GM12872 (cell line): ENCODE results near the gene RUVBL2.

Experiments used
- TF ChIP-seq, protein P1 (sequence below): IDR thresholded peaks from 3 replicates; pipeline ENCODE4 v1.5.1; 2011; ENCODE audit warnings: low read depth, mild to moderate bottlenecking, low read length, moderate library complexity; ENCODE audit not compliant: insufficient read depth

Gene RUVBL2

DNA sequence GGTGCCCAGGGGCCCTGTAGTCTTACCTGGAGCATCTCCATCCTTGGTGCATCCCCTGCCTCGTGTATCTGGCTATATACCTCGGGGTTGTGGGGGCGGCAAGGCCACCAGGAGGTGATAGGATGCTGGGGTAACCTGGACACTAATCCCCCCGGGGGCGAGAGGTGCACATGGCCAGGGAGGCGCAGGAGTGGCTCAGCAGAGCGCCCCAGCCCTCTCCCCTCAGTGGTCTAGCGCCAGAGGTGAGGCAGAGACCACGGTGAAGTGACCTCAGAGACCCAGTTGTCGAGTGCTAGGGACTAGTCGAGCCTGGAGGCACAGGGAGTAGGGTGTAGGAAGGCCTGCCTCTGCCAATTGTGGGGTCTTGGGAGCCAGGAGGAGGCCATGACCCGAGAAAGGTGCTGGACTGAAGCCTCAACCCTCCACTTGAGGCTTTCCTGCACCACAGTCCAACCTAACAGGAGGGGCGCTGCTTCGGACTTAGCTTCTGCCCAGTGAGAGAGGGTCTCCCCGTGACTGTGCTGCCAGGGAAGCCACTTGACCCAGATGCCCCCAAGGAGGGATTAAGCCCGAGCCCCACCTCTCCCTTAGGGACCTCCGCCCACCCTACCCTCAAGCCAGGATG, 23.5 kb downstream of the RUVBL2 start, which contains the start of gene LHB:
TSS of gene LHB (minus strand) at position 51 of the 625 bp plus-strand sequence. CDS start at position 41, 10 bp downstream.
- TF ChIP-seq, protein P1, sequence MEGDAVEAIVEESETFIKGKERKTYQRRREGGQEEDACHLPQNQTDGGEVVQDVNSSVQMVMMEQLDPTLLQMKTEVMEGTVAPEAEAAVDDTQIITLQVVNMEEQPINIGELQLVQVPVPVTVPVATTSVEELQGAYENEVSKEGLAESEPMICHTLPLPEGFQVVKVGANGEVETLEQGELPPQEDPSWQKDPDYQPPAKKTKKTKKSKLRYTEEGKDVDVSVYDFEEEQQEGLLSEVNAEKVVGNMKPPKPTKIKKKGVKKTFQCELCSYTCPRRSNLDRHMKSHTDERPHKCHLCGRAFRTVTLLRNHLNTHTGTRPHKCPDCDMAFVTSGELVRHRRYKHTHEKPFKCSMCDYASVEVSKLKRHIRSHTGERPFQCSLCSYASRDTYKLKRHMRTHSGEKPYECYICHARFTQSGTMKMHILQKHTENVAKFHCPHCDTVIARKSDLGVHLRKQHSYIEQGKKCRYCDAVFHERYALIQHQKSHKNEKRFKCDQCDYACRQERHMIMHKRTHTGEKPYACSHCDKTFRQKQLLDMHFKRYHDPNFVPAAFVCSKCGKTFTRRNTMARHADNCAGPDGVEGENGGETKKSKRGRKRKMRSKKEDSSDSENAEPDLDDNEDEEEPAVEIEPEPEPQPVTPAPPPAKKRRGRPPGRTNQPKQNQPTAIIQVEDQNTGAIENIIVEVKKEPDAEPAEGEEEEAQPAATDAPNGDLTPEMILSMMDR: no peak

DNA sequence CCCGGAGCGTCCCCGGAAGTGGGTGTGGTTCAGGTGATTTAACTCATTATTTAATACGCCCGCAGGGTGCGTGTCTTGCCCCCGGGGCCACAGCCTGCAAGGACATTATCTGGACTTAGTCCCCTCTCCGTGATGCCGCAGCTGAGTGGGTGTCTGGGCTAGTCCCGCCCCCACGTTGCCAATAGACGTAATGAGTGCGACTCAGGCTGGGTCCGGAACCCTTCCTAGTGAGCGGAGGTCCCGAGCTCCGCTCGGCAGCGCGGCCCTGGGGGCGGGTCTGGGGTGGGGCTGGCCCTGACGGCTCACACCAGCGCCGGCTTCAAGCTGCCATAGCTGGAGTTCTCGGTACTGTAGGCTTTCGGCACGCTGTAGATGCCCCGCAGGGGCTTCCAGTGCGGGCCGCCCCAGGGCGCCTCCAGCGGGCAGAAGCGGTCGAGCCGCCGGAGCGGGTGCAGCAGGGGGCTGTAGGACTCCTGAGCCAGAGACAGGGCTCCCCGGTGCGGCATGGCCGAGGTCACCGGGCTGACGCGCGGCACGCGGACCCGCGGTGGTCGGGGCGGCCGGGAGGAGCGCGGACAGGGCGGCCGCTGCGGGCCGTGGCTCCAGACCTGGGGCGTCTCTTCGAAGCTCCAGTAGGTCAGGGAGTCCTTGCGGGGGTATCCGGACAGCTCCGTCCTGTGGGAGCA, 24.1 kb downstream of the RUVBL2 start:
- TF ChIP-seq, protein P1: peak; percentile 70

DNA sequence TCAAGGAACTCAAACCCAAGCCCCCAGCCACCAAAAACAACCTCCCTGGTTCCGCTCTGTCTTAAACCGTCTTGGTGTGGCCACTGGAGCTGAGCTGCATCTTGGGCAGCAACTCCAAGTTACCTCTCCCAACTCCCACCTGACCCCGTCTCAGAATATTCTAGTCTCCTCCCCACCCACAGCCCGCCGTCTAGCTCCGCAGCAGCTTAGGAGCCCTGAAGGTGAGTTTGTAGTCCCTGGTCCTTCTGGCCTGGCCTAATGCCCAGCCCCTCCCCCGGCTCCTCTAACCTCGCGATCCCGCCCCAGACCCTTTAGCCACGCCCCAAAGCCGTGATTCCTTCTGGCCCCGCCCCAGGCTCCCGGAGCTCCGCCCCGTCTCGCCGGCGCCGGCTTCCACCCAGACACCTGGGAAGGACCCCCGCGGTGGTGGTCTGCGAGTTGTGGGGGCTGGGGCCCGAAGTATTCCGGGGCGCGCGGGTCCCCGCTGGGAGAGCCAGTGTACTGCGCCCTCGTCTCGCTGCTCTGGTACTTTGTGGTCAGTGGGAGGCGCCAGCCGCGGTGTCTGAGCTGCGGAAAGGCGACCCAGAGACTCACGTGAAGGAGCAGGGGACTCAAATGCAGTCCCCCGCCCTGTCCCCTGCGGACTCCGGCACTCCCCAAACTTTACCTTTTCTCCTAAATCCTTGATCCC, 25.7 kb downstream of the RUVBL2 start:
- TF ChIP-seq, protein P1: peak; percentile 21; the same call in 1 of the 3 replicates

DNA sequence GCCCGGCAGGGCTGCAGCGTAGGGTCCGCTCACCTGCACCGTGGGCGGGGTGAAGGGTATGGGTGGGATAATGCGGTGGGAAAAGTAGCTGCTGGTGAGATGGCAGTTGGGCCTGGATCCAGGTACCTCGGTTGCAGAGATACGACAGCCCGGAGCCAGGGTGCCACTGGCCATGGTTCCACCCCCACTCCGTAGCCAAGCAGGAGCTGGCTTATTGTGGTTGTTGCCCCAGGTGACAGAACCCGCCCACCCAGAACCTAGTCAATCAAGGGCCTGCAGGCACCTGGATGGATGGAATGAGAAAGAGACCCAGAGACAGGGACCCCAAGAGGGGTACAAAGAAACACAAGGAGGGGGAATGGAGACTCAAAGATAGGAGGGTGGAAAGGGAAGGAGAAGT, 26.7 kb downstream of the RUVBL2 start:
- TF ChIP-seq, protein P1: no peak

DNA sequence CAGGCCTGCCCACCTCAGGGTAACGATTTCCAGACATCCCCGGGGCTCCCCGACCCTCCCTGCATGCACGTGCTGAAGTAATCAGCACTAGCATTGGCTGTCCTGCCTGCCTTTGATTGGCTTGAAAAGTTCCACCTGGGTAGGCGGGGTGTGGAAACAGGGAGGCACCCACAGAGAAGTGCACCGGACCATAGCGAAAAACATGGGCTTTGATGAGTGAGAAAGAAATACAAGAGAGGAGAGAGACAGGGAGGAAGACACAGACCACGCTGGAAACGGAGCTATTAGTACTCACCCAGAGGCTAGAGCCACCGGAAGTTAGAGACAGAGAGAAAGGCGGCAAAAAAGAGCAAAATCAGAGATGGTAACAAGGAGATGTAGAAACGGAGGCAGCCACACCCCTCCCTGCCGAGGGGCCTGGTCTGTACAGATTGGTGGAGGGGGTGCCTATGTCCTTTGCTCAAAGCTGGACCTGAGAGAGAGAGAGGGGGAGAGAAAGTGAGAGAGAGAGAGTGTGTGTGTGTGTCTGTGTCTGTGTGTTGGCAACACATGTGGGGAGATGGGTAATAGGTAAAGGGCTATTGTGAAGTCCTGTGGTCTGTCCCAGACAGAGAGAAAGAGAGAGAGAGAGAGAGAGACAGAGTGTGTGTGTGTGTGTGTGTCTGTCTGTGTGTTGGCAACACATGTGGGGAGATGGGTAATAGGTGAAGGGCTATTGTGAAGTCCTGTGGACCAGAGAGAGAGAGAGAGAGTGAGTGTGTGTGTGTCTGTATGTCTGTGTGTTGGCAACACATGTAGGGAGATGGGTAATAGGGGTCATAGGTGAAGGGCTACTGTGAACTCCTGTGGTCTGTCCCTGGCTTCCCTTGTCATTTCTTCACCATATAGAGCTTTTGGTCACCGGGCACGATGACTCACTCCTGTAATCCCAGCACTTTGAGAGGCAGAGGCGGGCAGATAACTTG, 27.5 kb downstream of the RUVBL2 start:
- TF ChIP-seq, protein P1: no peak

DNA sequence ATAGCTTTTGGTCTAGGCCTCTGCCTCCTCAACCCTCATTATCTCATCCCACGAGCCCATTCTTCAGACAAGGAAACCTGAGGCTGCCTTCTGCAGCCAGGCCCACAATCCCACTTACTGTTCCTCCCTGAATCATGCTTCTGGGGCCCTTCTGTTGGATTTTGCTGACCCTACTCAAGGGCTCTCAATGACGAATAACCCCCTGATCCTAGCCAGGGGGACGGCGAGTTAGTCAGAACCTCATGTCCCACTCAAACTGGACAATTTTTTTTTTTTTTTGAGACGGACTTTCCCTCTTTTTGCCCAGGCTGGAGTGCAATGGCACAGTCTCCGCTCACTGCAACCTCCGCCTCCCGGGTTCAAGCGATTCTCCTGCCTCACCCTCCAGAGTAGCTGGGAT, 28.4 kb downstream of the RUVBL2 start:
- TF ChIP-seq, protein P1: no peak
